Measurements from ENCODE around the gene HDAC4. TPM values are rescaled to one million over a fixed set of nuclear protein-coding genes. Genes with fewer than 3 reads are reported as not detected.

HDAC4 gene
- polyA plus RNA-seq, 1 donor (not counting 4 experiments of a cell fraction or from before 2014, with no cell fraction given) = 2.9 TPM

DNA sequence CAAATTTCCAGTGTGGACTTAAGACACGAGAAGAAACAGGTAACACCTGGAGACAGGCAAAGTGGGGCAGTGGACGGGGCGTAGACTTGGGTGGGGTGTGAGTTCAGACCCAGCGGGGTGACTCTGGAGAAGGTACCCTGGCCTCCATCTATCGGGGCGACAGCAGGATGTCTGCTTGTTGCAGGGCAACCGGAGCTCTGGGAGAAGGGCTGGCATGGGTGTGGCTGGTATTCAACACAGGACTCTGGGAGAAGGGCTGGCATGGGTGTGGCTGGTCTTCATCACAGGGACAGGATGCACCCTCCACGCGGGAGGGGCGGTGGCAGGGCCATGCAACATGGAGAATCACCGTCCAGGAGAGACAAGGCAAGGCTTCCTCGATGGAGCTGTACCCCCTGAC is 198.5 kb downstream of the HDAC4 start:
- H3K36me3 ChIP-seq (ENCODE audit: control insufficient read depth in 2 of 2, extremely low read depth in 1 of 2, insufficient read depth in 2 of 2, low read length in 2 of 2) = no peaks in the 10 kb centered on the region
- H3K27ac ChIP-seq (ENCODE audit: control insufficient read depth, insufficient read depth, low read length) = no peak overlapping the region
- no peak overlapping the region for H3K9ac ChIP-seq (ENCODE audit: control insufficient read depth, extremely low read depth, insufficient read depth, low read length)
- TF ChIP-seq, protein P1, sequence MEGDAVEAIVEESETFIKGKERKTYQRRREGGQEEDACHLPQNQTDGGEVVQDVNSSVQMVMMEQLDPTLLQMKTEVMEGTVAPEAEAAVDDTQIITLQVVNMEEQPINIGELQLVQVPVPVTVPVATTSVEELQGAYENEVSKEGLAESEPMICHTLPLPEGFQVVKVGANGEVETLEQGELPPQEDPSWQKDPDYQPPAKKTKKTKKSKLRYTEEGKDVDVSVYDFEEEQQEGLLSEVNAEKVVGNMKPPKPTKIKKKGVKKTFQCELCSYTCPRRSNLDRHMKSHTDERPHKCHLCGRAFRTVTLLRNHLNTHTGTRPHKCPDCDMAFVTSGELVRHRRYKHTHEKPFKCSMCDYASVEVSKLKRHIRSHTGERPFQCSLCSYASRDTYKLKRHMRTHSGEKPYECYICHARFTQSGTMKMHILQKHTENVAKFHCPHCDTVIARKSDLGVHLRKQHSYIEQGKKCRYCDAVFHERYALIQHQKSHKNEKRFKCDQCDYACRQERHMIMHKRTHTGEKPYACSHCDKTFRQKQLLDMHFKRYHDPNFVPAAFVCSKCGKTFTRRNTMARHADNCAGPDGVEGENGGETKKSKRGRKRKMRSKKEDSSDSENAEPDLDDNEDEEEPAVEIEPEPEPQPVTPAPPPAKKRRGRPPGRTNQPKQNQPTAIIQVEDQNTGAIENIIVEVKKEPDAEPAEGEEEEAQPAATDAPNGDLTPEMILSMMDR (optimal IDR thresholded peaks at IDR 0.05 in 1 of 3, IDR thresholded peaks at IDR 0.05 in 1 of 3, conservative IDR thresholded peaks at IDR 0.05 in 1 of 3; ENCODE audit: extremely low read depth in 1 of 3, insufficient read depth in 2 of 3, low read length in 3 of 3) = no peak
- no peak for TF ChIP-seq EZH2 (IDR thresholded peaks at IDR 0.05; ENCODE audit: low read length)
- peaks cover 7% of the 10 kb centered on the region for H3K4me1 ChIP-seq (ENCODE audit: control insufficient read depth, extremely low read depth, insufficient read depth, low read length)
- no peaks in the 10 kb centered on the region for H3K79me2 ChIP-seq (ENCODE audit: control insufficient read depth, insufficient read depth, low read length)
- FAIRE-seq (no peak), DNase-seq (ENCODE audit: low read depth, low spot score) (no peak)
- no peak overlapping the region for H2AFZ ChIP-seq (ENCODE audit: control insufficient read depth, low read length)
- H3K27me3 ChIP-seq (ENCODE audit: control insufficient read depth, extremely low read depth, insufficient read depth, low read length) = no peaks in the 10 kb centered on the region
- H3K9me3 ChIP-seq (ENCODE audit: control insufficient read depth, low read depth, low read length) = no peaks in the 10 kb centered on the region
- H3K4me2 ChIP-seq (ENCODE audit: control insufficient read depth, extremely low read depth, insufficient read depth, low read depth, low read length) = no peak overlapping the region
- no peaks in the 10 kb centered on the region for H3K9me1 ChIP-seq (ENCODE audit: control insufficient read depth, extremely low read depth, insufficient read depth, low read length)
- H3K4me3 ChIP-seq (ENCODE audit: control insufficient read depth in 2 of 3, extremely low read depth in 1 of 3, insufficient read depth in 2 of 3, low read depth in 1 of 3, low read length in 3 of 3) = no peak overlapping the region
- dilution Hi-C loops (cut with MboI; ENCODE audit: extremely low pct_ligation_motif_present, low sequenced_read_pairs) = no loop called here
- H4K20me1 ChIP-seq (ENCODE audit: control insufficient read depth, extremely low read depth, insufficient read depth, low read length) = peaks cover 6% of the 10 kb centered on the region

DNA sequence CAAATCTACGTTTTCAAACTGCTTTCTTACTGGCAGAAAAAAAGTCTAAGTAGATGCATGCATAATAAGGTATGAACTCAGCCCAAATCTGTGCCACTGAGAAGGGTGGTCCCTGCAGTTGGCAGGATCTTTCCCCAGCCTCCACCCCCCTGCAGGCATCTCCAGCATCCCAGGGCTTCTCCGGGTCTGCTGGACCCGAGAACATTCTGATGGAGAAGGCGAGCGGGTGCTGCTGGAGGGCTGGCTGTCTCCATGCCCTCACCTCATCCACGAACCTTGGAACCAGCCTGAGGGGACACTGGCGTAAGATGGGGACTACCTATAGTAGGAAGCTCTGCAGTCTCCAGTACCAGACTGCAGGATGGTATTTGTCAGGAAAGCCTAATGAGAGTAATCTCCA is 198.9 kb downstream of the HDAC4 start:
- no peak for FAIRE-seq

More for the DNA sequence above, 198.9 kb downstream of the HDAC4 start:
- no peaks in the 10 kb centered on the region for H3K9me1 ChIP-seq (ENCODE audit: control insufficient read depth, extremely low read depth, insufficient read depth, low read length)
- no peak for DNase-seq (ENCODE audit: low read depth, low spot score)
- no peaks in the 10 kb centered on the region for H3K27me3 ChIP-seq (ENCODE audit: control insufficient read depth, extremely low read depth, insufficient read depth, low read length)
- TF ChIP-seq, protein P1 (optimal IDR thresholded peaks at IDR 0.05 in 1 of 3, IDR thresholded peaks at IDR 0.05 in 1 of 3, conservative IDR thresholded peaks at IDR 0.05 in 1 of 3; ENCODE audit: extremely low read depth in 1 of 3, insufficient read depth in 2 of 3, low read length in 3 of 3) = no peak
- no peak for TF ChIP-seq EZH2 (IDR thresholded peaks at IDR 0.05; ENCODE audit: low read length)
- H3K79me2 ChIP-seq (ENCODE audit: control insufficient read depth, insufficient read depth, low read length) = no peaks in the 10 kb centered on the region
- H3K4me3 ChIP-seq (ENCODE audit: control insufficient read depth in 2 of 3, extremely low read depth in 1 of 3, insufficient read depth in 2 of 3, low read depth in 1 of 3, low read length in 3 of 3) = no peak overlapping the region
- no peak overlapping the region for H2AFZ ChIP-seq (ENCODE audit: control insufficient read depth, low read length)
- no peak overlapping the region for H3K9ac ChIP-seq (ENCODE audit: control insufficient read depth, extremely low read depth, insufficient read depth, low read length)
- dilution Hi-C loops (cut with MboI; ENCODE audit: extremely low pct_ligation_motif_present, low sequenced_read_pairs) = no loop called here
- H3K36me3 ChIP-seq (ENCODE audit: control insufficient read depth in 2 of 2, extremely low read depth in 1 of 2, insufficient read depth in 2 of 2, low read length in 2 of 2) = no peaks in the 10 kb centered on the region
- no peak overlapping the region for H3K27ac ChIP-seq (ENCODE audit: control insufficient read depth, insufficient read depth, low read length)
- peaks cover 6% of the 10 kb centered on the region for H4K20me1 ChIP-seq (ENCODE audit: control insufficient read depth, extremely low read depth, insufficient read depth, low read length)
- H3K4me1 ChIP-seq (ENCODE audit: control insufficient read depth, extremely low read depth, insufficient read depth, low read length) = peaks cover 7% of the 10 kb centered on the region
- no peaks in the 10 kb centered on the region for H3K9me3 ChIP-seq (ENCODE audit: control insufficient read depth, low read depth, low read length)
- no peak overlapping the region for H3K4me2 ChIP-seq (ENCODE audit: control insufficient read depth, extremely low read depth, insufficient read depth, low read depth, low read length)
